GM21526 (cell line): Measurements from ENCODE around the gene RHEX.
"Not testable (repeated sequence)": the region's sequence is repeated elsewhere in the genome, so short reads cannot be mapped to it uniquely, and the experiment has no call there.

Experiments
- ATAC-seq: cut with Tn5 transposase; IDR thresholded peaks from one replicate; pipeline ENCODE4 v1.9.1; 2021; ENCODE audit warnings: moderate library complexity; ENCODE audit not compliant: unreplicated experiment, low FRiP score

The RHEX gene

GRCh38 chr1:206029484-206029883, 23.5 kb upstream of the RHEX start:
- ATAC-seq: no peak

- no peak for ATAC-seq
These were observed 22.8 kb upstream of the RHEX start for GRCh38 chr1:206030191-206030590.

DNA sequence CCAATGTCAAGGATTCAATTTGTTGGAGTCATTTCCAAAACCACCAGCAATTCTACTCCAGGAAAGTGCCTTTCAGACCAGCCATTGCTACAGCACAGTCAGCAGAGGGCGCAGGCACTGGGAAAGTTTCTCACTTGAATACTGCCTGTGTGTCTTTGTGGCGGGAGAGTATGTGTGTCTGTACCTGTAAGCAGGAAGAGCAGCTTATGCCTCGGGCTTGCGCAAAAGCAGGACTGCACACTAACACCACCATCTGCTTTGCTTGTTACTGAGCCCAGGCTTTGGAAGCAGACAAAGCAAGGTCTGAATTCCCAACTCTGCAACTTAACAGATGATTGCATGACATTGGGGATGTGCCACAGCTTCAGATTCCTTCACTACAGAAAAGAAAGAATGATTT, 22.3 kb upstream of the RHEX start:
- no peak for ATAC-seq

DNA sequence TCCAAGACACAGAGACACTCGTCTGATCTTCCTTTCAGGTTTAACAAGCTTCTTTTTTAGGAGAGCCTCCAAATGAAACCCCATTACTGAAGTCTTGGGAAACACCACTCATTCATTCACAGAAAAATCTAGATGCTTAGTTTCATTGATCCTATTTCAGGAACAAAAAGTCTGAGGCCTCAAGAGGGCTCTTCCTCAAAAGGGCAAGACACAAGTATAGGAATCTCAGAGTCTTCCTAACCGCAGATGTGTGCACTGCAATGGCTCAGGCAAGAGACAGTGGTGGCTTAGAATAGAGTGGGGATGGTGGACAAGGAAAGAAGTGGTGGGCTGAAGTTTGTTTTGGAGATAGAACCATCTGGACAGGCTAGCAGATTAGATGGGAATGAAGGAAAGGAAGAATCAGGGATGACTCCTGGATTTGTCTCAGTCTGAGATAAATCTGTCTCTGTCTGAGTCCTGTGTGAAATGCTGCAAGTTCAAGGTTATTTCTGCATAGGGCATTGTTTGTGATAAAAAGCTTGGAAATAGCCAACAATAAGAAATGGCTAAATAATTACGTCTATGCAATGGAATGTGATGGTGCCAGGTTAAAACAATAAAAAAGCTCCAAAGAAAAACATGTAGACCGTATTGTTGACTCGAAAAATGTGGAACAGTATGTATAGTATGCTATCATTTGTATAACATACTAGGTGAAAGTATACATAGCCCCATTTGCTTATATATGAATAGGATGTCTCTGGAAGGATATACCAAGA, 20.4 kb upstream of the RHEX start:
- no peak for ATAC-seq

DNA sequence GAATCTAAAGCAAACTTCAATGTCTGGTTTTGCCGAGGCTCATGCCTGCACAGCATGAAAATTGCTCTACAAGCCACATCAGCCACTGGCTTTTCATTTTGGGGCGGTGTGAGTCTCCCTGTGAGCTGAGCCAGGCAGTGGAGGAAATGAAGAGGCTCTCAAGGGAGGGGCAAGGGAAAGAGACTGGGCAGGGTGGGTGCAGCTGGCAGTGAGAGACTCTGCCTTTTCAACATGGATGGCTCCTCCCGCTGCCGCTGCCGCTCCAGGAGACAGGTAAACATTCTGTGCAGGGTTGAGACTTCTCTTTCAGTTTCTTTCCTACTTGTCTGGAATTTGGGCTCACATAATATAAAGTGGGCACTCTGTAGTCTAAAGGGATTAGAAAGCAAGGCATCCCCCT, 17.9 kb upstream of the RHEX start:
- no peak for ATAC-seq

GRCh38 chr1:206036663-206037455, 16.1 kb upstream of the RHEX start:
- no peak for ATAC-seq

- no peak for ATAC-seq
These were observed 15.4 kb upstream of the RHEX start for GRCh38 chr1:206037581-206037980.

DNA sequence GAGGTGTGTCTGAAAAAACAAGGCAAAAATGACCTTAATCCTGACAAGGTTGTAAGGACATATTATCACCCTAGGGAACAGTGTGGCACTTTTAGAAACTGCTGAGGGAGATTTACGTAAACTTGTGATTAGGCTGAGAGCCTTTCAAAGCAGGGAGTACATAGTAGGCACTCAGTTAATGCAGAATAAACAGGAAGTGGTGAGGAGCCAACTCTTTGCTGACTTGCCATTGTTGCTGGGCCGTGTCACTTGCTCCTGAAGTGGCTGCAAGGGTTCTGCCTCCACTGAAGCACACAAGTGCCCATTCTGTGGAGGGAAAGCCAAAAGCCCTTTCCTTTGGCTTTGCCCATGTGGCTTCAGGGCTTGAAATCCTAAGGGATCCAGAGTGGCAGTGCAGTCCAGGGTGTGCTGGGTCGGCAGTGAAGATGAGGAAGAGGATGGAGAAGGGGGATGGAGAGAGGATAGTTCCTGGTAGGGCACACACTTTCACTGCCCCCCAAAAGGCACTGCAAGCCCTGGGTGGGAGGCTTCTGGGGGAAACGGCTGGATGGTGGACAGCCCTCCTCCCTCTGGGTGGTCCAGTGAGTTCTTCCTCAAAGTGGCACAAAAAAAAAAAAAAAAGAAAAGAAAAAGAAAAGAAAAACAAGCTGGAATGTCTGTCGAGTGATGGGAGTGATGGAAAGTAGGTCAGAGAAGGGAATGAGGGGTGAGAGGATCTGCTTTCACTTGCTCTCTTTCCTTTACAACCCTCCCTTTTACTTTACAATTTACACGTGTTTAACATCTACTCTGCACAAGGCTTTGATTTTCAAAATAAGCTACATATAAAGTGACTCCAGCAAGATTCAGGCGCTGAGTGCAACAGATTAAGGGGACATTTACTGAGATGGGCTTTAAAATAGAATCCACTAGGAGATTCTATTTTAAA, 13.7 kb upstream of the RHEX start:
- ATAC-seq: no peak

DNA sequence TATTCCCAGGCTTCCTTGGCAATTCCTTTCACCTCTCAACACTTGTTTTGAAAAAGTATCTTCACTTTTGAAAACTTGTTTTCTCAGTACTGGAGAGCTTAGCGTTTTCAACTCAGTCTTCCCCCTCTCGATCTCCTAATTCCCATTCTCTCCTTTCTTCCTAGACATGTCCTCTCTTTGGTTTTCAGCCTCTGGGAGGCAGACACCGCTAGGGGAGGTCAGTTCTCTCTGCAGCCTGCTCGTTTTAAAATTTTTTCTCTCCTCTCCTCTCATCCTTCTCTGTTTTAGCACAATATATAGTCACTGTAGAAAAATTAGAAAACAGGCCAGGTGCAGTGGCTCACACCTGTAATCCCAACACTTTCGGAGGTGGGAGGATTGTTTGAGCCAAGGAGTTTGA, 12.6 kb upstream of the RHEX start:
- no peak for ATAC-seq

DNA sequence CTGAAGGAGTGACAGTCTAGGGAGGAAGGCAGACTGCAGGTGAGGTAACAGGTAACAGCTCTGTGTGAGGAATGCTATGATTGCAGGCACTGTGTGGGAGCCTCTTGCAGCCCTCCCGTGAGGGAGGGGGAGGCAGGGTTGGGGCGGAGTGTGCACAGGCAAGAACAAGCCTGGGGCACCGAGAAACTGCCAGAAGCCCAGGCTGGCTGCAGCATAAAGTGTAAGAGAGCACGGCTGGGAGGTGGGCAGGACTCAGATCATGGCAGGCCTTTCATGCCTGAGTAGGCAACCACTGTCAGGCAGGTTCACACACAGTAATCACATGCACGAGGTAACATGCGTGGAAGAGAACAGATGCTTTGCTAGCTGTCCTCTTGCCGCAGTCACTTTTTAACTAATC, 11.3 kb upstream of the RHEX start:
- no peak for ATAC-seq

DNA sequence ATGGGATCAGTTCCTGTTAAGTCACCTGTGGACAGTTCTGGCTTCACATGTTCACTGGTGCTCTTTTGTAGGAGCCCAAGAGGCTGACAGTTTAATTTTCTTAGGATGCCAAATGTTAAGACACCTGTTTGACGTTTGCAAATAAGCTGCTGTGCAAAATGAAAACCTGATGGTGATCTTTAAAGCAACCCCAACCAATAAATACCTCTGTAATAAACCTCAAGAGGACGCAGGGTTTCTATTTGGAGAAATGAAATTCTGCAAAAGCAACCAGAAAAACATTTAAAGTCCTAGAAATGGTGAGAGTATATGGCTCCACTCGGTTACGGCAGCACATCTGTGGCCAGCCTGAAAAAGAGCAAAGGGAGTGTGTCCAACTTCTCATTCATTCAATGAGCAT, 5.7 kb upstream of the RHEX start:
- no peak for ATAC-seq

- no peak for ATAC-seq
These were observed 4.4 kb upstream of the RHEX start for GRCh38 chr1:206048582-206048981.

DNA sequence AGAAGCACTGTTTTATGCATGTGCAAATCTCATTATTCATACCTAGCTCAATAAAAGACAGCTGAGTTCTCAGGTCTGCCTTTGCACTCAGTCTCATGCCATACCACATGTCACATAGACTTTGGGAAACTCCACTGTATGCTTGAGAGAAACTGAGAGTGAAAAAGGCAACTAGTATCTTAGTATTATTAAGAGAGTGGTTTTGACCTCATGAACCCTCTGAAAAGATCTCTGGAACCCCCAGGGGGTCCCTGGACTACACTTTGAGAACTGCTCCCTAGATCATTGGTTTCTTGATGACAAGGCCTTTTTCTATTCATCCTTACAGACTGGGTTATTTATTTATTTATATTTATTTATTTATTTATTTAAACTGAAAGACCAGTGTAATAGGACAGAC, 3.7 kb upstream of the RHEX start:
- peak; percentile 50 for ATAC-seq

- ATAC-seq: no peak
These were observed 2.9 kb upstream of the RHEX start for GRCh38 chr1:206049919-206050600.

DNA sequence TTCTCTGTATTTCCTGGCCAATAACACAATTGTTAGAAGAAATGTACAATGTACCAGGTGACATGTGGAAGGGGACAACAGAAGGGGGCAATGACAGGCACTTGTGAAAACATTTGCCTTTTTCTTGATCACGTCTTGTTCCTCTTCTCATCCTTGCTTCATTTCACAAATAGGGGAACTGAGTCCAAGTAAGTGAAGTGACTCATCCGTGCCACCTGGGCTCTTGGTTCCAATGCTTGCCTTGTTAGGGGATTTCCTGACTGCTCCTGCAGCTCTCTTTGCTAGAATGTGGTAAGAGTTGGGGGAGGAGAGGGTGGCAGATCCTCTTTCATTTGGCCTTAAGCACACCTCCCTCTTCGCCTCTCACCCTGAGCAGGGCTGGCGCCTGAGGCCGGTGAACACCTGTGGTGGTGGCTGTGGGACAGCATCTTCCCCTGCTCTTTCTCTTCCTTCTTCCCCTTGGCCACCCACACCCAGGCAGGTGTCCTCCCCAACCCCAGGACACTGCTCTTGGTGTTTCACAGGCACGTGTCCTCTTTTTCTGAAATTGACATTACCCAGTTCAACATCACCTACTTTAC, 2.2 kb upstream of the RHEX start:
- ATAC-seq: peak; percentile 72

GRCh38 chr1:206052231-206052865, 625 bp upstream of the RHEX start:
- ATAC-seq: not testable (repeated sequence)

GRCh38 chr1:206053616-206054015, 643 bp downstream of the RHEX start:
- not testable (repeated sequence) for ATAC-seq

GRCh38 chr1:206055069-206055625, 2.2 kb downstream of the RHEX start:
- not testable (repeated sequence) for ATAC-seq

- not testable (repeated sequence) for ATAC-seq
These were observed 2.8 kb downstream of the RHEX start for GRCh38 chr1:206055639-206056323.
